HepG2 (cell line): ENCODE measurements around the gene ZNF630. TPM values are rescaled to one million over a fixed set of nuclear protein-coding genes. Genes with fewer than 3 reads are reported as not detected.
"Not testable (repeated sequence)": the region's sequence is repeated elsewhere in the genome, so short reads cannot be mapped to it uniquely, and the experiment has no call there.

Experiments
- ATAC-seq: fragments of 200-7000 bp; cut with Tn5 transposase; 3 replicates; pipeline ENCODE4 v1.9.1; 2020; ENCODE audit warnings: mild to moderate bottlenecking, moderate library complexity
- BruUV-seq: library from RNA; stranded (reverse); fragments of 400-500 nt; replicated peaks from 2 replicates; lab custom pipeline; 2021; lab: Mats Ljungman, UMichigan
- CTCF ChIA-PET: fragments of 300-600 bp; formaldehyde crosslinking; extraction: SDS; loops from one replicate; lab custom pipeline; 2021; ENCODE audit warnings: low total read pairs, inconsistent platforms, low intra/inter-chr PET ratio; lab: Yijun Ruan, JAX
- POLR2A ChIA-PET: fragments of 350-600 bp; sonication (Branson Sonifier 250); formaldehyde crosslinking; loops from one replicate; lab custom pipeline; 2020; ENCODE audit warnings: antibody characterized with exemption, inconsistent platforms; lab: Yijun Ruan, JAX
- DNase-seq: peaks from one replicate; pipeline ENCODE4 v3.0.0-alpha.2; 2015; ENCODE audit warnings: low spot score
- FAIRE-seq: peaks from 3 replicates; lab custom pipeline; 2011; peaks lifted over from hg19 to GRCh38; lab: Jason Lieb, UNC
- H2AFZ ChIP-seq: one replicate; pipeline ENCODE4 v1.6.1; 2011; ENCODE audit warnings: low read length, inconsistent platforms
- H3K27ac ChIP-seq: fragments of 300-600 bp; 3 replicates; pipeline ENCODE4 v1.8.0; 2011; ENCODE audit warnings: mixed run types, mild to moderate bottlenecking, mixed read lengths, low read length, inconsistent platforms; ENCODE audit not compliant: insufficient read depth; ENCODE audit errors: extremely low read length
- H3K27me3 ChIP-seq, 2 experiments: fragments of 200-600 bp in 1 of 2; 2 replicates in 1 of 2; 3 replicates in 1 of 2; pipeline versions ENCODE4 v1.6.0 to v1.8.0; 2011; ENCODE audit warnings: low read length in 2 of 2, mild to moderate bottlenecking in 2 of 2, moderate library complexity in 2 of 2, inconsistent platforms in 1 of 2; ENCODE audit not compliant: insufficient read depth in 2 of 2, control insufficient read depth in 1 of 2
- H3K36me3 ChIP-seq, 2 experiments: fragments of 200-600 bp in 1 of 2; replicated peaks in 1 of 2; 2 replicates in 1 of 2; 3 replicates in 1 of 2; pipeline versions ENCODE4 v1.5.1 to v1.8.0; 2011; ENCODE audit warnings: low read length in 2 of 2, inconsistent platforms in 1 of 2; ENCODE audit not compliant: insufficient read depth in 2 of 2, control insufficient read depth in 1 of 2
- H3K4me1 ChIP-seq: 2 replicates; pipeline ENCODE4 v1.5.1; 2012; ENCODE audit warnings: low read length, inconsistent platforms; ENCODE audit not compliant: insufficient read depth
- H3K4me2 ChIP-seq: 2 replicates; pipeline ENCODE4 v1.6.0; 2011; ENCODE audit warnings: low read depth, low read length, inconsistent platforms
- H3K4me3 ChIP-seq, 3 experiments: fragments of 200-600 bp in 1 of 3; sonication (generic), shearing (Covaris generic) in 1 of 3; replicated peaks in 1 of 3; 2 replicates each; pipeline ENCODE4 v1.5.1; 2011 to 2016; ENCODE audit warnings: low read length in 3 of 3, inconsistent platforms in 2 of 3, low read depth in 2 of 3, mild to moderate bottlenecking in 2 of 3, control low read depth in 1 of 3, mixed read lengths in 1 of 3; ENCODE audit not compliant: insufficient read depth in 1 of 3
- H3K79me2 ChIP-seq: one replicate; pipeline ENCODE4 v1.6.1; 2011; ENCODE audit warnings: low read length, inconsistent platforms; ENCODE audit not compliant: insufficient read depth
- H3K9ac ChIP-seq: 2 replicates; pipeline ENCODE4 v1.6.0; 2011; ENCODE audit warnings: mild to moderate bottlenecking, low read depth, low read length, inconsistent platforms; ENCODE audit not compliant: insufficient read depth
- H3K9me3 ChIP-seq: 2 replicates; pipeline ENCODE4 v1.5.1; 2012; ENCODE audit warnings: mild to moderate bottlenecking, low read length
- H4K20me1 ChIP-seq: 2 replicates; pipeline ENCODE4 v1.6.0; 2011; ENCODE audit warnings: inconsistent platforms, mild to moderate bottlenecking, low read length, moderate library complexity; ENCODE audit not compliant: insufficient read depth
- HNF4A ChIP-seq: sonication (generic); formaldehyde crosslinking; IDR thresholded peaks from 2 replicates; pipeline ENCODE4 v1.4.0; 2020; ENCODE audit warnings: missing genetic modification reagents
- WGBS: methylation state at CpG from one replicate; pipeline ENCODE4 v1.1.6; 2017; ENCODE audit warnings: low lambda C conversion rate; 5-methylcytosine and 5-hydroxymethylcytosine counted together
- in situ Hi-C: cut with HindIII; loops from 2 replicates; pipeline ENCODE4 v1.10.0; 2017; ENCODE audit warnings: low pct_unique_long_range_greater_than_20kb; ENCODE audit not compliant: extremely low pct_ligation_motif_present
- intact Hi-C: fragments of 100-400 bp; cut with micrococcal nuclease; formaldehyde crosslinking; loops from one replicate; pipeline ENCODE4 v1.10.0; 2022; ENCODE audit not compliant: unreplicated experiment
- polyA plus RNA-seq, 8 experiments: library from polyadenylated mRNA; depleted of rRNA in 3 of 8; stranded (reverse) in 7 of 8; unstranded in 1 of 8; fragments of >200 nt; fragmentation: Illumina TruSeq in 4 of 8; extraction: Trizol in 4 of 8; gene quantifications; 2 replicates each; pipeline versions ENCODE4 v1.2.1 to v1.2.3, GENCODE V29; 2011 to 2016; ENCODE audit warnings: low read depth in 4 of 8, missing spikeins in 1 of 8, mixed read lengths in 1 of 8; ENCODE audit not compliant: insufficient read depth in 1 of 8
- total RNA-seq, 5 experiments: library from RNA; depleted of rRNA; stranded (reverse); fragments of >200 nt; fragmentation: Illumina TruSeq; extraction: Trizol; gene quantifications; 2 replicates each; pipeline ENCODE4 v1.2.3, GENCODE V29; 2016; ENCODE audit warnings: low read depth in 1 of 5
- TF ChIP-seq, protein P1 (sequence below): sonication (generic); formaldehyde crosslinking; IDR thresholded peaks from 2 replicates; pipeline ENCODE4 v1.8.0; 2022; ENCODE audit warnings: missing genetic modification reagents, mild to moderate bottlenecking, moderate library complexity, borderline replicate concordance
- TF ChIP-seq, protein P2 (sequence below): fragments of 450-650 bp; IDR thresholded peaks from 2 replicates; pipeline ENCODE4 v1.6.1; 2017; ENCODE audit warnings: mild to moderate bottlenecking

Gene ZNF630
- total and polyA plus RNA-seq, 2 of the 13 experiments (the other 11 are each of a cell fraction or from before 2014, with no cell fraction given), result not detected

DNA sequence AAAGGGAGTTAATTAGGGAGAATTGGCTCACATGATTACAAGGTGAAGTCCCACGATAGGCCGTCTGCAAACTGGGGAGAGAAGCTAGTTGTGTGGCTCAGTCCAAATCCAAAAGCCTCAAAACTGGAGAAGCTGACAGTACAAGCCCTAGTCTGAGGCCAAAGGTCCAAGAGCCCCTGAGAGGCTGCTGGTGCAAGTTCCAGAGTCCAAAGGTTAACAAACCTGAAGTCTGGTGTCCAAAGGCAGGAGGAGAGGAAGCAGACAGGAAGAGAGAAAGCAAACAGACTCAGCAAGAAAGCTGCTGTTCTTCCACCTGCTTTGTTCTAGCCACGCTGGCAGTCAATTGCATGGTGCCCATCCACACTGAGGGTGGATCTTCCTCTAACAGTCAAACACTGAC is 30.0 kb upstream of the ZNF630 start:
- Histone ChIP-seq H3K9ac (no peak overlapping the region), H4K20me1 (no peaks in the 10 kb centered on the region), H3K79me2 (no peaks in the 10 kb centered on the region), H3K9me3 (no peaks in the 10 kb centered on the region), H2AFZ (no peak overlapping the region), H3K4me1 (no peaks in the 10 kb centered on the region), H3K36me3 (no peaks in the 10 kb centered on the region), H3K27me3 (no peaks in the 10 kb centered on the region), H3K4me3 (no peak overlapping the region), H3K4me2 (no peak overlapping the region), H3K27ac (no peak overlapping the region)
- DNase-seq (no peak), FAIRE-seq (no peak), ATAC-seq (no peak)
- intact Hi-C loops, result no loop called here
- ChIA-PET POLR2A (no interaction called here), CTCF (no interaction called here)
- TF ChIP-seq, protein P1, sequence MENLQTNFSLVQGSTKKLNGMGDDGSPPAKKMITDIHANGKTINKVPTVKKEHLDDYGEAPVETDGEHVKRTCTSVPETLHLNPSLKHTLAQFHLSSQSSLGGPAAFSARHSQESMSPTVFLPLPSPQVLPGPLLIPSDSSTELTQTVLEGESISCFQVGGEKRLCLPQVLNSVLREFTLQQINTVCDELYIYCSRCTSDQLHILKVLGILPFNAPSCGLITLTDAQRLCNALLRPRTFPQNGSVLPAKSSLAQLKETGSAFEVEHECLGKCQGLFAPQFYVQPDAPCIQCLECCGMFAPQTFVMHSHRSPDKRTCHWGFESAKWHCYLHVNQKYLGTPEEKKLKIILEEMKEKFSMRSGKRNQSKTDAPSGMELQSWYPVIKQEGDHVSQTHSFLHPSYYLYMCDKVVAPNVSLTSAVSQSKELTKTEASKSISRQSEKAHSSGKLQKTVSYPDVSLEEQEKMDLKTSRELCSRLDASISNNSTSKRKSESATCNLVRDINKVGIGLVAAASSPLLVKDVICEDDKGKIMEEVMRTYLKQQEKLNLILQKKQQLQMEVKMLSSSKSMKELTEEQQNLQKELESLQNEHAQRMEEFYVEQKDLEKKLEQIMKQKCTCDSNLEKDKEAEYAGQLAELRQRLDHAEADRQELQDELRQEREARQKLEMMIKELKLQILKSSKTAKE (CRISPR knock-in tag), result no peak
- TF ChIP-seq, protein P2, sequence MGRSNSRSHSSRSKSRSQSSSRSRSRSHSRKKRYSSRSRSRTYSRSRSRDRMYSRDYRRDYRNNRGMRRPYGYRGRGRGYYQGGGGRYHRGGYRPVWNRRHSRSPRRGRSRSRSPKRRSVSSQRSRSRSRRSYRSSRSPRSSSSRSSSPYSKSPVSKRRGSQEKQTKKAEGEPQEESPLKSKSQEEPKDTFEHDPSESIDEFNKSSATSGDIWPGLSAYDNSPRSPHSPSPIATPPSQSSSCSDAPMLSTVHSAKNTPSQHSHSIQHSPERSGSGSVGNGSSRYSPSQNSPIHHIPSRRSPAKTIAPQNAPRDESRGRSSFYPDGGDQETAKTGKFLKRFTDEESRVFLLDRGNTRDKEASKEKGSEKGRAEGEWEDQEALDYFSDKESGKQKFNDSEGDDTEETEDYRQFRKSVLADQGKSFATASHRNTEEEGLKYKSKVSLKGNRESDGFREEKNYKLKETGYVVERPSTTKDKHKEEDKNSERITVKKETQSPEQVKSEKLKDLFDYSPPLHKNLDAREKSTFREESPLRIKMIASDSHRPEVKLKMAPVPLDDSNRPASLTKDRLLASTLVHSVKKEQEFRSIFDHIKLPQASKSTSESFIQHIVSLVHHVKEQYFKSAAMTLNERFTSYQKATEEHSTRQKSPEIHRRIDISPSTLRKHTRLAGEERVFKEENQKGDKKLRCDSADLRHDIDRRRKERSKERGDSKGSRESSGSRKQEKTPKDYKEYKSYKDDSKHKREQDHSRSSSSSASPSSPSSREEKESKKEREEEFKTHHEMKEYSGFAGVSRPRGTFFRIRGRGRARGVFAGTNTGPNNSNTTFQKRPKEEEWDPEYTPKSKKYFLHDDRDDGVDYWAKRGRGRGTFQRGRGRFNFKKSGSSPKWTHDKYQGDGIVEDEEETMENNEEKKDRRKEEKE, result no peak
- TF ChIP-seq HNF4A (CRISPR knock-in tag), result peak; percentile 11; the same call in 1 of the 2 replicates
- WGBS, result 92% methylated on average over 2 of the region's 3 CpGs
- BruUV-seq, result no TSS peak
- in situ Hi-C loops, result no loop called here

DNA sequence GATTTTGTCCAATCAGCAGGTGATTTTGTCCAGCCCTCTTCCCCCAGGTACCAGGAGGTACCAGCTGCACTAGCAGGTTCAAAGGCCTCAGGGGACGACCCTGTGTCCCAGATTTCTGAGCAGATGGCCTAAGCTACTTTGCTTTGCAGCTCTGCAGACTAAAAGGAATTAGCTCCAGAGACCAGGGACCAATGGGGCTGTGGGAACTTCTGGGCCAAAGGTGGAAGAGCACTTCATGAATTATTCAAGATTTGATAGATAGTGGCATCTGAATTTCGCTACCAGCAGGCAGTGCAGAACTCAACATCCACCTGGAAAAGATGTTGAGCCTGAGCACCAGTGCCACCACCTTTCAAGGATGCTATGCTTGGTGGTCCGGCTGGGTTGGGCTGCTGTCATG is 21.1 kb upstream of the ZNF630 start:
- H4K20me1 ChIP-seq, H3K79me2 ChIP-seq, POLR2A ChIA-PET, FAIRE-seq, H3K27me3 ChIP-seq, H3K9ac ChIP-seq, H2AFZ ChIP-seq, intact Hi-C loops, CTCF ChIA-PET, BruUV-seq, H3K27ac ChIP-seq, DNase-seq, H3K4me2 ChIP-seq, in situ Hi-C loops, H3K4me3 ChIP-seq, H3K4me1 ChIP-seq, H3K36me3 ChIP-seq, ATAC-seq, H3K9me3 ChIP-seq: not testable (repeated sequence)
- 0% methylated on average over 2 of the region's 3 CpGs for WGBS
